ENCODE data around the gene FAAP24.

GRCh38 chr19:32924200-32924599 lies 47.8 kb upstream of the FAAP24 start:
- TF ChIP-seq PAX5 (IDR thresholded peaks at IDR 0.05; ENCODE audit: insufficient read depth, low read length, severe bottlenecking) (no peak), POLR2A (IDR thresholded peaks at IDR 0.05; ENCODE audit: low read depth, low read length) (no peak), TAF1 (IDR thresholded peaks at IDR 0.05; ENCODE audit: low read depth, low read length) (no peak), POLR2AphosphoS5 (IDR thresholded peaks at IDR 0.05; ENCODE audit: low read depth, low read length) (no peak), SPI1 (IDR thresholded peaks at IDR 0.05; ENCODE audit: low read depth, low read length) (no peak), POU2F2 (IDR thresholded peaks at IDR 0.05; ENCODE audit: low read depth, low read length) (no peak)
